Measurements from ENCODE around the gene MRPL55.

Gene MRPL55

GRCh38 chr1:228109073-228109961, at the start of gene MRPL55:
Gene MRPL55 (minus strand): TSS chr1:228109299. CDS start chr1:228108260, 1,039 bp downstream.
- peak; percentile 62 for DNase-seq

GRCh38 chr1:228158151-228159007, 49.3 kb upstream of the MRPL55 start:
- DNase-seq: no peak

GRCh38 chr1:228157729-228158126, 48.6 kb upstream of the MRPL55 start:
- no peak for DNase-seq

GRCh38 chr1:228156941-228157728, 48.0 kb upstream of the MRPL55 start:
- DNase-seq: no peak

- no peak for DNase-seq
Observed at GRCh38 chr1:228156515-228156881, 47.4 kb upstream of the MRPL55 start.

- no peak for DNase-seq
Observed at GRCh38 chr1:228155596-228156514, 46.8 kb upstream of the MRPL55 start.

GRCh38 chr1:228154670-228155571, 45.8 kb upstream of the MRPL55 start:
- DNase-seq: no peak

- DNase-seq: no peak
Observed at GRCh38 chr1:228154021-228154669, 45.0 kb upstream of the MRPL55 start.

- DNase-seq: no peak
Observed at GRCh38 chr1:228152918-228153258, 43.8 kb upstream of the MRPL55 start.

- DNase-seq: no peak
Observed at GRCh38 chr1:228152097-228152917, 43.2 kb upstream of the MRPL55 start.

GRCh38 chr1:228151180-228151925, 42.3 kb upstream of the MRPL55 start:
- no peak for DNase-seq

- no peak for DNase-seq
Observed at GRCh38 chr1:228150461-228151179, 41.5 kb upstream of the MRPL55 start.

GRCh38 chr1:228150120-228150460, 41.0 kb upstream of the MRPL55 start:
- peak; percentile 49 for DNase-seq

GRCh38 chr1:228149406-228150119, 40.5 kb upstream of the MRPL55 start, which contains the start of gene GJC2:
Gene GJC2 (plus strand): TSS chr1:228149930. CDS start chr1:228157759, 7,829 bp downstream.
- peak; percentile 22 for DNase-seq

- no peak for DNase-seq
Observed at GRCh38 chr1:228148935-228149405, 39.9 kb upstream of the MRPL55 start.

- no peak for DNase-seq
Observed at GRCh38 chr1:228148196-228148861, 39.2 kb upstream of the MRPL55 start.

- no peak for DNase-seq
Observed at GRCh38 chr1:228147768-228148167, 38.7 kb upstream of the MRPL55 start.
